Activated CD4-positive, CD25-positive, alpha-beta regulatory T cell treated with anti-CD3 and anti-CD28 coated beads, Interleukin-2, amount 50 U/mL, for 24 hours (primary cell): ENCODE data around the gene FRG1.
"Not testable (repeated sequence)": the region's sequence is repeated elsewhere in the genome, so short reads cannot be mapped to it uniquely, and the experiment has no call there.

Experiments
- ATAC-seq, 2 donors: fragments of 150-1000 bp; cut with Tn5 transposase; one replicate each; pipeline ENCODE4 v1.10.0; 2021; ENCODE audit warnings: mild to moderate bottlenecking in 1 of 2, moderate library complexity in 1 of 2

Gene FRG1

DNA sequence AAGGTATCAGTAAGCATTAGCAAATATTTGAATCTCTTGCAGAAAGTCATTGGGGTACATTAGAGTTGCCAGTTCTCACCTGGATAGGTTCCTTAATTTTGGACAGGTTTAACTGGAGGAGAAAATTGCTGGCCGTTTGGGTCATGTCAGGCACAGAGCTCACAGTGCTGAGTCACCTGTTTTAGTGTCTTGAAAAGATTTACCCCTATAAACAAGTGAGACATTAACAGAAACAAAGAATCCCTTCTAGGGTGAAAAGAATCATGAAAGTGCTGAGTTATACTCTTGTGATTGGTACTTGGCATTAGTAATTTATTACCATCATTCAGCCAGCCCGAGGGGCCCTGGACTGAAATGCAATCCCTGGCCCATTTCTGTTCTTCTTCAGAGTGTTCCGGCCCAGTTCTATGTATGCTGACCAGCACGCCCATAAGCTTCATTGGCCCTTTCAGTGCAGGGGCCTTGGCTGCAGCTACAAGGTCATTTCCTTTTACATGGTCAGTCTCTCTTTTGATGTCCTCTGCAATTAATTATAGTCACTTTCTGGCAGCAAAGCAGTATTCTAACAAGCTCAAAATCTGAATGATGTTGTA lies 45.1 kb downstream of the FRG1 start:
- not testable (repeated sequence) for ATAC-seq

DNA sequence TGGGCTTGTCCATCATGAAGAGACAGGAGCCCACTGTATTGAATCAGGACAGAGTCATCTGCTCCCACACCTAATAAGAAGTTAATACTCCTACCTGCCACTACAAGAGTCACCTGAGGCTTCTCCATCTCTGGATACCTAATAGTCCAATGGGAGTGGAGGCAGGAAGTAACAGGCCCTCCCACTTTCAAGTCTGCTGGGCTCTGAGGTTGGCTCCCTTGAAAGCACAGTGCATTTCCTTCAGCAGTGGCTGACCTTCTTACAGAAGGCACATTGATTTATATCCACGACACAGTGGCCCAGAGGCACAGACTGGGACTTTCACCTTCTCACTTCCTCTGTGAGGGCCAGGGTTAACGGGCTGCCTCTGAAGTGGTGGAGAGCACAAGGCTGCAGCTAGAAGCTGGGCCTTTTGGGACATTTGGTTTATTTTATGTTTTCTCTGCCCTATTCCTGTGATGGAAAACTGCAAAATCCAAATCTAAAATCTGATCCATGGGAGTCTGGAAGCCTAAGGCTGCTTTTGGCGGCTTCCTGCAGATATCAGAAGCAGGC lies 48.3 kb downstream of the FRG1 start:
- ATAC-seq, result no peak

DNA sequence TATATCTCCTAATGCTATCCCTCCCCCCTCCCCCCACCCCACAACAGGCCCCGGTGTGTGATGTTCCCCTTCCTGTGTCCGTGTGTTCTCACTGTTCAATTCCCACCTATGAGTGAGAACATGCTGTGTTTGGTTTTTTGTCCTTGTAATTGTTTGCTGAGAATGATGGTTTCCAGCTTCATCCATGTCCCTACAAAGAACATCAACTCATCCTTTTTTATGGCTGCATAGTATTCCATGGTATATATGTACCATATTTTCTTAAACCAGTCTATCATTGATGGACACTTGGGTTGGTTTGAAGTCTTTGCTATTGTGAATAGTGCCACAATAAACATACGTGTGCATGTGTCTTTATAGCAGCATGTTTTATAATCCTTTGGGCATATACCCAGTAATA lies 49.3 kb downstream of the FRG1 start:
- ATAC-seq, result not testable (repeated sequence)
